H54 (cell line): ENCODE data around the gene MYEOV.

ENCODE experiments used
- DNase-seq: peaks from one replicate; pipeline ENCODE4 v3.0.0; 2011; ENCODE audit warnings: low spot score, mixed read lengths; ENCODE audit not compliant: insufficient read length
- FAIRE-seq: peaks from 3 replicates; lab custom pipeline; 2011; peaks lifted over from hg19 to GRCh38; lab: Jason Lieb, UNC
- POLR2A ChIP-seq: IDR thresholded peaks from 2 replicates; pipeline ENCODE4 v1.6.1; 2011; ENCODE audit warnings: low read depth, mild to moderate bottlenecking, low read length

The MYEOV gene

GRCh38 chr11:69296890-69297786 lies 3.2 kb downstream of the MYEOV start:
- TF ChIP-seq POLR2A, result no peak
- no peak for FAIRE-seq
- DNase-seq, result peak; percentile 86

GRCh38 chr11:69297787-69298266 lies 3.9 kb downstream of the MYEOV start:
- FAIRE-seq (no peak), DNase-seq (no peak)
- TF ChIP-seq POLR2A, result peak; percentile 37; the same call in 1 of the 2 replicates

DNA sequence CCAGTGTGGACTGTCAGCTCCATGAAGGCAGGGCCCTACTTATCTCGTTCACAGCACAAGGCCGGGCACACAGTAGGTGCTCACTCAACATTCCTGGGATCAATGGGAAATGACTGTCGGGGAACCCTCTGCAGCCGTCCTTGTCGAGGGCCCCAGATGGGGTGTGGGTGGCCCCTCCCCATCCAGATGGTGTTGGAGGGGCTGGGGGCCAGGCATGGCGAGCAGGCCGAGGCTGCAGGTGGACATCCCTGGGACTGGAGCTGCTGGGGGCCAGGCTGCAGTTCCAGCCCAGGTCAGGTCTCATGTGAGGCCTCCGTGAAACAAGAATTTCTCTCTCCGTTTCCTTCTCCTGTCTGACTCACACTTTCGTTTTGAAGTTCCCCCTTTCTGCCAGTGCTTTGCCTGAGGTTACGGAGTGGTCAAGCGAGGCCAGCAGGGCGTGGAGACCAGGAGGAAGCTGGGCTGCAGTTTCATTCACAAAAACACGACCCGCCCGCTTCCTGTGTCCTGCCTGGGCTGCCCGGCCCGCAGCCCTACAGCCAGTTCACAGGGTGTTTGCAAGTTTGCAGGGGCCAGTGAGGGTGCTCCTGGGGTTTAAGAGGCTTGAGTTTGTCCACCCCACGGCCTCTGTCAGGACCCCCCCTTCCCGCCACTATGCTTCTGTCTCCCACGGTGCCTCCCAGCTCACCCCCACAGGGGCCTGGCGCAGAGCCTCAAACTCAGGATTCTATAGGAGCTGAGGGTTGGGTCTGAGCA lies 4.5 kb downstream of the MYEOV start:
- no peak for FAIRE-seq
- DNase-seq, result peak; percentile 66
- no peak; the same call in 1 of the 2 replicates for TF ChIP-seq POLR2A

DNA sequence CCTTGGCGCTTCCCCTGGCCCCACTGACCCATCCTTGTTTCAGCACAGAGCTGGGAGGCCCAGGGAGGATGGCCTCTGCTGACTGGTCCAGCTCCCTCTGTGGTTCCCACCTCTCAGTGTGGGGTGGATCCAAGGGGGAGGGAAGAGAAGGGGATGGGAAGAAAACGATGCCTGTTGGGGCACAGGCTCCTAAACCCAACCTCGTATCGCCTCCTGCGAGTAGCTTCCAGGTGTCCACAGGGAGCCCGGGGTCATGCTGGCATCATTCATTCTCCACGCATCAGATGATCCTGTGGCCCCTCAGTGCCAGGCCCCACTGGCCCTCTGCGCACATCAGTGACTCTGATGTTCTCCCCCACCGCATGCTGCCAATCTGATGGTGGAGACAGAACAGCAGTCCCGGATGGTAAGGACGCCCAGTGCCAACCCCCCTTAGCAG lies 5.1 kb downstream of the MYEOV start:
- no peak for FAIRE-seq
- TF ChIP-seq POLR2A, result peak; percentile 36
- no peak for DNase-seq

- TF ChIP-seq POLR2A, result no peak; the same call in 1 of the 2 replicates
- DNase-seq, result no peak
- no peak for FAIRE-seq
These were observed 5.6 kb downstream of the MYEOV start for GRCh38 chr11:69299572-69299971.

DNA sequence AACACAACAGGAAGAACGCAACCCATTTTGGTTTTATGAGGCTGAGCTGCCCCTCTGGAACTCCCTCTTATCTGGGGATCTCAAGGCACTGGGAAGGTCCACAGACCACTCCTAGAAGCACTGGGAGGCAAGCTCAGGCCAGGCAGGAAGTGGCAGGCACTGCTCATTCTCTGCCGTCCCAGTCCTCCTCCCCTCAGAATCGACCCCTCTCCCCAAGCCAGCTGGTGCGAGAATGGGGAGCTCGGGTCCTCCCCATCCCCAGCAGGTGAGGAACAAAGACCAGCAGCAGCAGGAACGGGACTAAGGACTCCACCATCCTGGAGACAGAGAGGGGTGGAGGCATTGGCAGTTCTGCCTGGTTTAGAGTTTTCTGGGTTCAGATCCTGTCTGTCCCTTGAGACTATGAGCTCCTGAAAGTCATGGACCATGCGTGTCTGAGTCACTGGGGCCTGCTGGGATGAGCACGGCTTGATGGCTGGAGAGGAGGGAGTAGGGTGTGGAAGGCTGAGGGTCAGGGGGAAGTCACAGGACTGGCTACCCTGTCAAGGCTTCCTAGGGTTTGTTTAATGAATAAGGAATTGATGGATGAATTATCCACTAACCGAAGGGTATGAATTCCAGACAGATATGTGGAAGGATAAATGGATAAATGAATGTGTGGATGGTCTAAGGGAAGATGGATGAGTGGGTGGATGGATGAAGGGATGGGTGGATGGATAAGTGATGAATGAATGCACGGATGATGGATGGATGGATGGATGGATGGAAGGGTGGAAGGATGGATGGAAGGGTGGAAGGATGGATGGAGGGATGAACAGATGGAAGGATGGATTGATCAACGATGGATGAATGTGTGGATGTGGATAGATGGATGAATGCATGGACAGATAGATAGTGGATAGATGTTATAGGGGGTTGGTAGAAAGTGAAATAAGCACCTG lies 6.4 kb downstream of the MYEOV start:
- DNase-seq, result no peak
- FAIRE-seq, result no peak
- TF ChIP-seq POLR2A, result peak; percentile 43; the same call in 1 of the 2 replicates

DNA sequence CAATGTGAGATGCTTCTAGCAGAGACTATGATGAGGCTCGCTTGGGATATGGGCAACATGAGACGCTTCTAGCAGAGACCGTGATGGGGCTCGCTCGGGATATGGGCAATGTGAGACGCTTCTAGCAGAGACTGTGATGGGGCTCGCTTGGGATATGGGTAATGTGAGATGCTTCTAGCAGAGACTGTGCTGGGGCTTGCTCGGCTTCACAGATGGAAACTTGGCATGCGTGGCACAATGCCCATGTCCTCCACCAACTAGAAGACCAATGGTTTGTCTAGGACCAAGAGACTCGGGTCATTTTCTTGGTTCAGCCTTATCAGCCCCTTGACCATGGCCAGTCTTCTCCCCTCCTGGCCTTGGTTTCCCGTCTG lies 7.1 kb downstream of the MYEOV start:
- FAIRE-seq, result no peak
- DNase-seq, result no peak
- TF ChIP-seq POLR2A, result no peak

GRCh38 chr11:69301455-69302401 lies 7.8 kb downstream of the MYEOV start:
- peak; percentile 6; the same call in 1 of the 2 replicates for TF ChIP-seq POLR2A
- no peak for FAIRE-seq
- peak; percentile 92 for DNase-seq

GRCh38 chr11:69302447-69303020 lies 8.6 kb downstream of the MYEOV start:
- DNase-seq (no peak), FAIRE-seq (no peak)
- TF ChIP-seq POLR2A, result no peak

GRCh38 chr11:69303427-69303826 lies 9.5 kb downstream of the MYEOV start:
- DNase-seq (no peak), FAIRE-seq (no peak)
- TF ChIP-seq POLR2A, result no peak

DNA sequence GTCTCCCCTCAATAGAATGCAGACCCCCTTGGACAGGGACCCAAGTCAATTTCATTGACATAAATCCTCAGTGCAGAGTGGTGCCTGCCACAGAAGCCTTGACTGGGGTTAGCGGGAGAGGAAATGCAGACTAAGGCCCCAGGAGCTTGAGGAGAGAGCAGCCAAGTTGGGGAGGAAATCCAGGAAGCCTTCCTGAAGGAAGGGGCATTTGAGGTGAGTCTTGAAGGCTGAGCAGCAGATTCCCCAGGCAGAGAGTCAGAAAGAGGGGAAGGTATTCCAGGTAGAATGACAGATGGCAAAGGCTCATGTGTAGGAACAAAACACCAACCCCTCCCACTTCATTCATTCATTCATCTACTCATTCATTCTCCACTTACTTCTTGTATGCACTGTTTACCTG lies 10.3 kb downstream of the MYEOV start:
- no peak for TF ChIP-seq POLR2A
- FAIRE-seq (no peak), DNase-seq (no peak)

DNA sequence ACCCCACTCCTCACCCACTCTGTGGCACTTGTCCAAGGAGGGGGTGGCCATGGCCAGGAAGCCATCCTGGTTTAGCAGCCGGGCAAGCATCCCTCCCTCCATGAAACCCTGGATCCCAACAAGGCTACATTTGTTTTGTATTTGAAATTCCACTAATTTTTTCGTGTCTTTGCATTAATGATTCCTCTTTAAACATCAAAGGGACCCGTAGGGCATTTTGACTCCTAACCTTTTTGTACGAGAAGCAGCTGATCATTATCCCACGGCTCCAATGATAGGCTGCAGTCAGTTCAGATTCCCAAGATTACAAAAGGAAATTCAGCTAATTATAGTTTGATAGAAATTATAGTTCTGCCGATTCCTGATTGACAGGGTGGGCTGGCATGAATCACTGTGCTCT lies 10.7 kb downstream of the MYEOV start:
- no peak for FAIRE-seq
- DNase-seq, result no peak
- TF ChIP-seq POLR2A, result no peak
